ENCODE data around the gene WNT3. TPM values are rescaled to one million over a fixed set of nuclear protein-coding genes. Genes with fewer than 3 reads are reported as not detected.

Gene WNT3
- total and polyA plus RNA-seq, 2 experiments from 2014 or later, result 2.7 to 3.4 TPM

- Histone ChIP-seq H3F3A (replicated peaks; ENCODE audit: low read depth) (0 out of 2 replicates have a peak, but pooled peaks cover 8% of the 10 kb centered on the region), H3K9me2 (ENCODE audit: insufficient read depth) (no peaks in the 10 kb centered on the region), H3K4me3 (peak overlapping the region; percentile 61), H2AFZ (no peak overlapping the region), H3K27me3 (ENCODE audit: insufficient read depth) (peaks cover 82% of the 10 kb centered on the region), H4K20me1 (replicated peaks; ENCODE audit: insufficient read depth) (peaks cover 12% of the 10 kb centered on the region), H3K27ac (ENCODE audit: low read depth) (peak overlapping the region; percentile 57), H3K4me1 (ENCODE audit: insufficient read depth) (peaks cover 25% of the 10 kb centered on the region), H3K4me2 (peak overlapping the region; percentile 71), H3K79me2 (replicated peaks; ENCODE audit: insufficient read depth) (no peaks in the 10 kb centered on the region), H3K36me3 (ENCODE audit: insufficient read depth) (no peaks in the 10 kb centered on the region)
- Mint-ChIP-seq H3K36me3 (ENCODE audit: low read depth) (peaks cover 10% of the 10 kb centered on the region; the same call in 2 of the 3 replicates), H3K27ac (peak overlapping the region; percentile 70; the same call in 1 of the 2 replicates), H3K4me3 (peak overlapping the region; percentile 71), H3K27me3 (ENCODE audit: insufficient read depth, low read depth, poor library complexity) (peaks cover 85% of the 10 kb centered on the region), H3K9me3 (peaks cover 6% of the 10 kb centered on the region; the same call in 2 of the 3 replicates), H3K4me1 (peaks cover 35% of the 10 kb centered on the region)
- DNase-seq (ENCODE audit: low spot score), result peak; percentile 57
- peak; percentile 60 for ATAC-seq
- TF ChIP-seq ZNF114 (CRISPR knock-in tag; IDR thresholded peaks at IDR 0.05), result no peak
- TF ChIP-seq, protein P1, sequence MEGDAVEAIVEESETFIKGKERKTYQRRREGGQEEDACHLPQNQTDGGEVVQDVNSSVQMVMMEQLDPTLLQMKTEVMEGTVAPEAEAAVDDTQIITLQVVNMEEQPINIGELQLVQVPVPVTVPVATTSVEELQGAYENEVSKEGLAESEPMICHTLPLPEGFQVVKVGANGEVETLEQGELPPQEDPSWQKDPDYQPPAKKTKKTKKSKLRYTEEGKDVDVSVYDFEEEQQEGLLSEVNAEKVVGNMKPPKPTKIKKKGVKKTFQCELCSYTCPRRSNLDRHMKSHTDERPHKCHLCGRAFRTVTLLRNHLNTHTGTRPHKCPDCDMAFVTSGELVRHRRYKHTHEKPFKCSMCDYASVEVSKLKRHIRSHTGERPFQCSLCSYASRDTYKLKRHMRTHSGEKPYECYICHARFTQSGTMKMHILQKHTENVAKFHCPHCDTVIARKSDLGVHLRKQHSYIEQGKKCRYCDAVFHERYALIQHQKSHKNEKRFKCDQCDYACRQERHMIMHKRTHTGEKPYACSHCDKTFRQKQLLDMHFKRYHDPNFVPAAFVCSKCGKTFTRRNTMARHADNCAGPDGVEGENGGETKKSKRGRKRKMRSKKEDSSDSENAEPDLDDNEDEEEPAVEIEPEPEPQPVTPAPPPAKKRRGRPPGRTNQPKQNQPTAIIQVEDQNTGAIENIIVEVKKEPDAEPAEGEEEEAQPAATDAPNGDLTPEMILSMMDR (conservative IDR thresholded peaks at IDR 0.05; ENCODE audit: low read depth in 2 of 2), result no peak
- TF ChIP-seq NANOG (IDR thresholded peaks at IDR 0.05; ENCODE audit: borderline replicate concordance), result no peak
- TF ChIP-seq ZNF331 (CRISPR knock-in tag; IDR thresholded peaks at IDR 0.05; ENCODE audit: low read depth), result no peak
- no peak for TF ChIP-seq STAT1 (IDR thresholded peaks at IDR 0.05; ENCODE audit: unreplicated experiment)
- TF ChIP-seq, protein P2, sequence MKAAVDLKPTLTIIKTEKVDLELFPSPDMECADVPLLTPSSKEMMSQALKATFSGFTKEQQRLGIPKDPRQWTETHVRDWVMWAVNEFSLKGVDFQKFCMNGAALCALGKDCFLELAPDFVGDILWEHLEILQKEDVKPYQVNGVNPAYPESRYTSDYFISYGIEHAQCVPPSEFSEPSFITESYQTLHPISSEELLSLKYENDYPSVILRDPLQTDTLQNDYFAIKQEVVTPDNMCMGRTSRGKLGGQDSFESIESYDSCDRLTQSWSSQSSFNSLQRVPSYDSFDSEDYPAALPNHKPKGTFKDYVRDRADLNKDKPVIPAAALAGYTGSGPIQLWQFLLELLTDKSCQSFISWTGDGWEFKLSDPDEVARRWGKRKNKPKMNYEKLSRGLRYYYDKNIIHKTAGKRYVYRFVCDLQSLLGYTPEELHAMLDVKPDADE (IDR thresholded peaks at IDR 0.05), result no peak
- TF ChIP-seq JUNB (IDR thresholded peaks at IDR 0.05; ENCODE audit: unreplicated experiment), result no peak
- no peak for TF ChIP-seq CREB1 (CRISPR knock-in tag; IDR thresholded peaks at IDR 0.05; ENCODE audit: low read depth)
- TF ChIP-seq REST (IDR thresholded peaks at IDR 0.05; ENCODE audit: unreplicated experiment), result no peak
- TF ChIP-seq ZNF462 (CRISPR knock-in tag; IDR thresholded peaks at IDR 0.05), result no peak
- TF ChIP-seq POLR2AphosphoS5 (IDR thresholded peaks at IDR 0.05; ENCODE audit: low read depth), result no peak
- no peak for TF ChIP-seq EZH2phosphoT487 (IDR thresholded peaks at IDR 0.05; ENCODE audit: unreplicated experiment)
- TF ChIP-seq EZH2 (IDR thresholded peaks at IDR 0.05; ENCODE audit: low read depth, unreplicated experiment), result no peak
Observed at GRCh38 chr17:46771561-46772474, 46.7 kb downstream of the WNT3 start.
